AG08396 (cell line): ENCODE data around the gene SPIN3.
A peak's percentile ranks its signal among the peaks of the same experiment; 100 is the strongest.
"Not testable (repeated sequence)": the region's sequence is repeated elsewhere in the genome, so short reads cannot be mapped to it uniquely, and the experiment has no call there.

Source experiments
- DNase-seq: peaks from one replicate; pipeline ENCODE4 v3.0.0; 2012; ENCODE audit warnings: low spot score, mixed read lengths

Gene SPIN3

GRCh38 chrX:56995271-56995994 is at the start of gene SPIN3:
SPIN3 (minus strand) TSS chrX:56995541; CDS start chrX:56994947, 594 bp downstream.
- peak; percentile 72 for DNase-seq

GRCh38 chrX:57044245-57044644 is 48.9 kb upstream of the SPIN3 start:
- DNase-seq, result no peak

- DNase-seq, result not testable (repeated sequence)
These were observed 41.9 kb upstream of the SPIN3 start for GRCh38 chrX:57037265-57037664.

GRCh38 chrX:56994375-56995270 is 718 bp downstream of the SPIN3 start:
- peak; percentile 8 for DNase-seq

- DNase-seq, result no peak
These were observed 7.6 kb downstream of the SPIN3 start for GRCh38 chrX:56987741-56988140.

GRCh38 chrX:56986138-56986537 is 9.2 kb downstream of the SPIN3 start:
- DNase-seq, result no peak

GRCh38 chrX:56978172-56978571 is 17.2 kb downstream of the SPIN3 start:
- DNase-seq, result peak; percentile 41

- DNase-seq, result no peak
These were observed 19.7 kb downstream of the SPIN3 start for GRCh38 chrX:56975611-56976010.

GRCh38 chrX:56974408-56974807 is 20.9 kb downstream of the SPIN3 start:
- no peak for DNase-seq

GRCh38 chrX:56969559-56969958 is 25.8 kb downstream of the SPIN3 start:
- no peak for DNase-seq

GRCh38 chrX:56968980-56969379 is 26.4 kb downstream of the SPIN3 start:
- DNase-seq, result no peak

- no peak for DNase-seq
These were observed 32.0 kb downstream of the SPIN3 start for GRCh38 chrX:56963377-56963776.

- DNase-seq, result no peak
These were observed 47.6 kb downstream of the SPIN3 start for GRCh38 chrX:56947699-56948098.

- DNase-seq, result not testable (repeated sequence)
These were observed 49.1 kb downstream of the SPIN3 start for GRCh38 chrX:56946201-56946600.

GRCh38 chrX:56945226-56945625 is 50.1 kb downstream of the SPIN3 start:
- DNase-seq, result not testable (repeated sequence)

GRCh38 chrX:56943264-56943663 is 52.1 kb downstream of the SPIN3 start:
- no peak for DNase-seq
